Adrenal gland (tissue), 5 donors: ENCODE data around the gene CFAP74.

ENCODE experiments used
- CTCF ChIP-seq, 6 experiments: fragments of 450-650 bp in 4 of 6; fragments of 200-600 bp in 2 of 6; sonication (generic) in 1 of 6; IDR thresholded peaks; 1 replicate in 5 of 6; 2 replicates in 1 of 6; pipeline versions ENCODE4 v1.5.1 to v1.8.0; 2016 to 2021; ENCODE audit warnings: antibody characterized with exemption in 6 of 6, mild to moderate bottlenecking in 2 of 6, moderate library complexity in 1 of 6
- POLR2A ChIP-seq, 2 donors: fragments of 450-650 bp; IDR thresholded peaks; one replicate each; pipeline ENCODE4 v1.6.1; 2017; ENCODE audit warnings: antibody characterized with exemption in 2 of 2, mild to moderate bottlenecking in 2 of 2, moderate library complexity in 1 of 2
- donor health status: DM: no; HTN: no; CAD: no.

- TF ChIP-seq CTCF (IDR thresholded peaks at IDR 0.05): no peak
- no peak for TF ChIP-seq POLR2A (IDR thresholded peaks at IDR 0.05)
Measured at GRCh38 chr1:1924849-1925248, 78.7 kb downstream of the CFAP74 start.
